ENCODE measurements around the gene RIPOR2.

Gene RIPOR2

GRCh38 chr6:24899136-24899996 is 36.4 kb downstream of the RIPOR2 start:
- H3K4me3 ChIP-seq (ENCODE audit: low read length), result no peak overlapping the region
- no peak for DNase-seq (ENCODE audit: low read depth)
- no peak for TF ChIP-seq CTCF (IDR thresholded peaks at IDR 0.05; ENCODE audit: insufficient read depth, low read depth, low read length, missing control alignments)

- DNase-seq (ENCODE audit: low read depth), result no peak
- H3K4me3 ChIP-seq (ENCODE audit: low read length), result no peak overlapping the region
- no peak for TF ChIP-seq CTCF (IDR thresholded peaks at IDR 0.05; ENCODE audit: insufficient read depth, low read depth, low read length, missing control alignments)
Measured at GRCh38 chr6:24898676-24899075, 37.1 kb downstream of the RIPOR2 start.

- no peak for DNase-seq (ENCODE audit: low read depth)
- no peak for TF ChIP-seq CTCF (IDR thresholded peaks at IDR 0.05; ENCODE audit: insufficient read depth, low read depth, low read length, missing control alignments)
- H3K4me3 ChIP-seq (ENCODE audit: low read length), result no peak overlapping the region
Measured at GRCh38 chr6:24897186-24897585, 38.6 kb downstream of the RIPOR2 start.

DNA sequence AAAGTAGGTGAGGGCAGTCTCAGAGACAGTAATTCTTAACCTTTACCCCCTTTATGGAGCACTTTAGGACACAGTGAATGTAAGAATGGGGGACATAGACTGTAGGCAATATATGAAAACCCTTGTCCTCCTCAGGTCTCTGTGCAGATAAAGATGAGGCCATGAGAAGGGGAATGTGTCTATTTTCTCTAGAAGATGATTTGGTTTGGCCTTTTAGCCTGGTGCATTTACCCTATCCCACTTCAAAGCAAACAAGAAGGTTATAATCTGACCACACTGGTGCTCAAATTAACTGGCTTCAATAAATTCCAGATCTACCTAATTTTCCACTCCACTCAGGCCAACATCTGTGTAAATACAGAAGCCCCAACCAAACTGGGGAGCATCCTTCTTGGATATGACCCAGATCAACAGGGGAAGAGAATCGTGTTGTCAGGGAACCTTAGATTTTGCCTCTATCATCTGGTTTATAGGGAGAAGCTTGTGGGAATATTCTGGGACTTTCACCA is 42.4 kb downstream of the RIPOR2 start:
- DNase-seq (ENCODE audit: low read depth), result no peak
- no peak overlapping the region for H3K4me3 ChIP-seq (ENCODE audit: low read length)
- no peak for TF ChIP-seq CTCF (IDR thresholded peaks at IDR 0.05; ENCODE audit: insufficient read depth, low read depth, low read length, missing control alignments)

- no peak for DNase-seq (ENCODE audit: low read depth)
- TF ChIP-seq CTCF (IDR thresholded peaks at IDR 0.05; ENCODE audit: insufficient read depth, low read depth, low read length, missing control alignments), result no peak
- H3K4me3 ChIP-seq (ENCODE audit: low read length), result no peak overlapping the region
Measured at GRCh38 chr6:24891004-24891403, 44.8 kb downstream of the RIPOR2 start.

- DNase-seq (ENCODE audit: low read depth), result no peak
- no peak for TF ChIP-seq CTCF (IDR thresholded peaks at IDR 0.05; ENCODE audit: insufficient read depth, low read depth, low read length, missing control alignments)
- no peak overlapping the region for H3K4me3 ChIP-seq (ENCODE audit: low read length)
Measured at GRCh38 chr6:24890471-24890870, 45.3 kb downstream of the RIPOR2 start.
